H1 (cell line): ENCODE data around the gene TDP2. TPM values are rescaled to one million over a fixed set of nuclear protein-coding genes. Genes with fewer than 3 reads are reported as not detected.

Experiments used
- CTCF ChIA-PET: fragments of 300-600 bp; sonication (Branson Sonifier 250); formaldehyde crosslinking; loops from one replicate; lab custom pipeline; 2021; ENCODE audit not compliant: partially characterized antibody; lab: Charles Lee
- POLR2A ChIA-PET: fragments of 300-600 bp; sonication (Branson Sonifier 250); formaldehyde crosslinking; loops from one replicate; lab custom pipeline; 2021; ENCODE audit warnings: inconsistent platforms; ENCODE audit not compliant: partially characterized antibody; lab: Charles Lee
- DNase-seq, 2 experiments: peaks; one replicate each; pipeline versions ENCODE4 v3.0.0 to v3.0.0-alpha.2; 2010 to 2022; ENCODE audit warnings: low spot score in 2 of 2, low read depth in 1 of 2, mixed read lengths in 1 of 2
- FAIRE-seq: peaks from 2 replicates; lab custom pipeline; 2011; peaks lifted over from hg19 to GRCh38; lab: Jason Lieb, UNC
- H2AFZ ChIP-seq: 2 replicates; pipeline ENCODE4 v1.8.1; 2012; ENCODE audit warnings: low read length, inconsistent platforms
- H2AK5ac ChIP-seq: 2 replicates; pipeline ENCODE4 v1.6.1; 2013; ENCODE audit warnings: low read depth, low read length
- H2BK120ac ChIP-seq: replicated peaks from 2 replicates; pipeline ENCODE3; 2013; ENCODE audit warnings: low read depth, low read length, inconsistent platforms
- H2BK12ac ChIP-seq: 2 replicates; pipeline ENCODE4 v1.6.1; 2013; ENCODE audit warnings: low read depth, low read length
- H2BK15ac ChIP-seq: 2 replicates; pipeline ENCODE4 v1.6.1; 2013; ENCODE audit warnings: low read length
- H2BK20ac ChIP-seq: 2 replicates; pipeline ENCODE4 v1.6.1; 2013; ENCODE audit warnings: low read length
- H2BK5ac ChIP-seq: 2 replicates; pipeline ENCODE4 v1.6.1; 2013; ENCODE audit warnings: low read depth, low read length
- H3K14ac ChIP-seq: 2 replicates; pipeline ENCODE4 v1.6.1; 2013; ENCODE audit warnings: inconsistent platforms; ENCODE audit not compliant: insufficient read length
- H3K18ac ChIP-seq: 2 replicates; pipeline ENCODE4 v1.6.1; 2013; ENCODE audit warnings: low read length; ENCODE audit errors: extremely low read depth
- H3K23ac ChIP-seq: 2 replicates; pipeline ENCODE4 v1.6.1; 2013; ENCODE audit warnings: inconsistent platforms; ENCODE audit not compliant: insufficient read length
- H3K23me2 ChIP-seq: 2 replicates; pipeline ENCODE4 v1.6.1; 2013; ENCODE audit warnings: low read depth, low read length
- H3K27ac ChIP-seq: 2 replicates; pipeline ENCODE4 v1.6.1; 2011; ENCODE audit warnings: low read depth, low read length, inconsistent platforms
- H3K27me3 ChIP-seq, 4 experiments: replicated peaks in 1 of 4; 1 replicate in 1 of 4; 2 replicates in 3 of 4; pipeline versions ENCODE4 v1.6.1 to v1.8.1; 2011 to 2013; ENCODE audit warnings: low read length in 3 of 4, mild to moderate bottlenecking in 3 of 4, inconsistent platforms in 2 of 4, mixed read lengths in 2 of 4, moderate library complexity in 1 of 4; ENCODE audit not compliant: control insufficient read depth in 3 of 4, insufficient read depth in 3 of 4; ENCODE audit errors: extremely low read depth in 1 of 4
- H3K36me3 ChIP-seq, 4 experiments: 2 replicates each; pipeline versions ENCODE4 v1.6.1 to v1.8.1; 2011 to 2013; ENCODE audit warnings: mild to moderate bottlenecking in 4 of 4, low read length in 3 of 4, moderate library complexity in 2 of 4, control low read depth in 1 of 4, inconsistent platforms in 1 of 4; ENCODE audit not compliant: insufficient read depth in 4 of 4, control insufficient read depth in 2 of 4
- H3K4ac ChIP-seq: replicated peaks from 2 replicates; pipeline ENCODE3; 2013; ENCODE audit warnings: low read length, low read depth, mixed read lengths, inconsistent platforms; ENCODE audit not compliant: insufficient read length
- H3K4me1 ChIP-seq, 4 experiments: replicated peaks in 1 of 4; 1 replicate in 1 of 4; 2 replicates in 3 of 4; pipeline versions ENCODE4 v1.6.1 to v1.8.1; 2011 to 2013; ENCODE audit warnings: low read length in 3 of 4, inconsistent platforms in 2 of 4, mixed read lengths in 1 of 4; ENCODE audit not compliant: insufficient read depth in 4 of 4, control insufficient read depth in 3 of 4
- H3K4me2 ChIP-seq, 2 experiments: 2 replicates each; pipeline versions ENCODE4 v1.6.1 to v1.8.1; 2011 to 2013; ENCODE audit warnings: low read depth in 2 of 2, low read length in 2 of 2, control low read depth in 1 of 2, inconsistent platforms in 1 of 2, mild to moderate bottlenecking in 1 of 2; ENCODE audit not compliant: insufficient read depth in 1 of 2
- H3K4me3 ChIP-seq, 4 experiments: fragments of 200-600, 300-600 bp in 1 of 4; sonication (generic), shearing (Covaris generic), sonication (Bioruptor Twin) in 1 of 4; 2 replicates each; pipeline versions ENCODE4 v1.5.1 to v1.8.1; 2011 to 2016; ENCODE audit warnings: low read length in 4 of 4, low read depth in 3 of 4, control low read depth in 2 of 4, inconsistent platforms in 2 of 4, mild to moderate bottlenecking in 2 of 4, mixed read lengths in 1 of 4, moderate library complexity in 1 of 4; ENCODE audit not compliant: insufficient read depth in 2 of 4; ENCODE audit errors: extremely low read depth in 1 of 4
- H3K56ac ChIP-seq: replicated peaks from 2 replicates; pipeline ENCODE3; 2013; ENCODE audit warnings: low read depth, mild to moderate bottlenecking, mixed read lengths, low read length, inconsistent platforms; ENCODE audit not compliant: insufficient read length
- H3K79me1 ChIP-seq: 2 replicates; pipeline ENCODE4 v1.6.1; 2013; ENCODE audit warnings: low read depth, low read length, control low read depth
- H3K79me2 ChIP-seq, 2 experiments: 2 replicates each; pipeline versions ENCODE4 v1.6.1 to v1.8.1; 2012 to 2013; ENCODE audit warnings: low read length in 2 of 2, mild to moderate bottlenecking in 2 of 2, inconsistent platforms in 1 of 2; ENCODE audit not compliant: insufficient read depth in 2 of 2, control insufficient read depth in 1 of 2
- H3K9ac ChIP-seq, 4 experiments: replicated peaks in 1 of 4; 1 replicate in 1 of 4; 2 replicates in 3 of 4; pipeline versions ENCODE4 v1.6.1 to v1.8.1; 2011 to 2013; ENCODE audit warnings: low read depth in 3 of 4, low read length in 3 of 4, control low read depth in 2 of 4, mild to moderate bottlenecking in 2 of 4, moderate library complexity in 2 of 4, inconsistent platforms in 1 of 4; ENCODE audit errors: extremely low read depth in 1 of 4
- H3K9me3 ChIP-seq, 2 experiments: 2 replicates each; pipeline versions ENCODE4 v1.6.1 to v1.8.1; 2012 to 2013; ENCODE audit warnings: mild to moderate bottlenecking in 2 of 2, moderate library complexity in 2 of 2, control low read depth in 1 of 2, inconsistent platforms in 1 of 2, low read depth in 1 of 2, low read length in 1 of 2, mixed read lengths in 1 of 2; ENCODE audit not compliant: insufficient read depth in 2 of 2
- H4K20me1 ChIP-seq, 2 experiments: replicated peaks in 1 of 2; 2 replicates each; pipeline versions ENCODE3 to v1.8.1; 2011 to 2013; ENCODE audit warnings: inconsistent platforms in 2 of 2, low read length in 2 of 2, mild to moderate bottlenecking in 1 of 2; ENCODE audit not compliant: insufficient read depth in 2 of 2, control insufficient read depth in 1 of 2
- H4K5ac ChIP-seq: 2 replicates; pipeline ENCODE4 v1.6.1; 2013; ENCODE audit warnings: low read length, low read depth, mixed read lengths, inconsistent platforms; ENCODE audit not compliant: insufficient read length
- H4K8ac ChIP-seq: 2 replicates; pipeline ENCODE4 v1.8.0; 2013; ENCODE audit warnings: mild to moderate bottlenecking, moderate library complexity, low read length, inconsistent platforms; ENCODE audit not compliant: insufficient read depth; ENCODE audit errors: extremely low read depth
- H4K91ac ChIP-seq: replicated peaks from 2 replicates; pipeline ENCODE3; 2013; ENCODE audit warnings: low read length, mixed read lengths, inconsistent platforms; ENCODE audit not compliant: insufficient read length
- ASH2L ChIP-seq: fragments of 200-600, 300-600 bp; sonication (generic); IDR thresholded peaks from one replicate; pipeline ENCODE4 v1.7.1; 2017; ENCODE audit warnings: low read length
- CHD2 ChIP-seq: IDR thresholded peaks from 2 replicates; pipeline ENCODE4 v1.6.1; 2012; ENCODE audit warnings: low read length, improper control_type of control experiment
- HDAC2 ChIP-seq, 2 experiments: fragments of 300-600 bp in 1 of 2; sonication (generic) in 1 of 2; IDR thresholded peaks; 2 replicates each; pipeline ENCODE4 v1.6.1; 2011 to 2012; ENCODE audit warnings: low read depth in 2 of 2, low read length in 2 of 2, mild to moderate bottlenecking in 2 of 2, moderate library complexity in 2 of 2, borderline replicate concordance in 1 of 2, inconsistent platforms in 1 of 2
- JUN ChIP-seq: IDR thresholded peaks from 2 replicates; pipeline ENCODE4 v1.6.1; 2011; ENCODE audit warnings: low read depth, mild to moderate bottlenecking, improper control_type of control experiment, low read length
- RXRA ChIP-seq: IDR thresholded peaks from 2 replicates; pipeline ENCODE4 v1.6.1; 2011; ENCODE audit warnings: low read depth, mild to moderate bottlenecking, low read length, moderate library complexity; ENCODE audit not compliant: insufficient read depth
- SP4 ChIP-seq: IDR thresholded peaks from 2 replicates; pipeline ENCODE4 v1.6.1; 2012; ENCODE audit warnings: low read length, inconsistent platforms
- TAF1 ChIP-seq: IDR thresholded peaks from 2 replicates; pipeline ENCODE4 v1.6.1; 2011; ENCODE audit warnings: mild to moderate bottlenecking, low read depth, low read length
- WGBS, 2 experiments: shearing (Covaris generic) in 1 of 2; methylation state at CpG; one replicate each; pipeline versions ENCODE4 v1.1.6 to v1.1.7; 2013 to 2015; ENCODE audit warnings: low lambda C conversion rate in 2 of 2, mixed read lengths in 2 of 2, inconsistent platforms in 1 of 2, low coverage in 1 of 2, missing lambda C conversion rate in 1 of 2; ENCODE audit not compliant: insufficient replicate concordance in 2 of 2, insufficient coverage in 1 of 2, insufficient read length in 1 of 2; ENCODE audit errors: extremely low coverage in 1 of 2, missing lambda C conversion rate in 1 of 2; 5-methylcytosine and 5-hydroxymethylcytosine counted together
- polyA plus RNA-seq, 7 experiments: library from polyadenylated mRNA; depleted of rRNA in 3 of 7; stranded (reverse) in 5 of 7; unstranded in 2 of 7; fragments of >200 nt in 5 of 7; fragments of 200-250 nt in 2 of 7; gene quantifications; 1 replicate in 5 of 7; 2 replicates in 1 of 7; 4 replicates in 1 of 7; pipeline versions ENCODE4 v1.2.1 to v1.2.3, GENCODE V29; 2011 to 2013; ENCODE audit warnings: missing spikeins in 2 of 7, mixed read lengths in 2 of 7
- total RNA-seq: library from RNA; stranded (reverse); fragmentation: NEBNext Ultra II Directional; extraction: Animal tissue kit (Norgen Biotek cat#: 25700); gene quantifications from 2 replicates; pipeline ENCODE4 v1.2.1, GENCODE V29; 2021
- TF ChIP-seq, protein P1 (sequence below): IDR thresholded peaks from 2 replicates; pipeline ENCODE4 v1.6.1; 2012; ENCODE audit warnings: low read length, inconsistent platforms

TDP2 gene
- total and polyA plus RNA-seq, 2 of the 8 experiments (the other 6 are each of a cell fraction or from before 2014, with no cell fraction given) = 18.8 to 51.6 TPM

DNA sequence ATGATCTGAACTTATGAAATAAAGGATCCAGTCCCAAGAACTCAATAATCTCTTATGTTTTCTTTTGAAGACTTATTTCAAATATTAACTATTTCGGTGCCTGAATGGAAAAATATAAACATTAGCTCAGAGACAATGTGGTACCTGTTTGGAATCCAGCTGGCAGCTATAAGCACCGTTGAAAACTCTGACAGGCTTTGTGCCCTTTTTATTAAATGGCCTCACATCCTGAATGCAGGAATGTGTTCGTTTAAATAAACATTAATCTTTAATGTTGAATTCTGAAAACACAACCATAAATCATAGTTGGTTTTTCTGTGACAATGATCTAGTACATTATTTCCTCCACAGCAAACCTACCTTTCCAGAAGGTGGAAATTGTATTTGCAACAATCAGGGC lies 16.3 kb downstream of the TDP2 start:
- no peak for DNase-seq
- no peak overlapping the region for H2BK5ac ChIP-seq
- TF ChIP-seq HDAC2 (IDR thresholded peaks at IDR 0.05; ENCODE audit: borderline replicate concordance in 1 of 2, low read depth in 2 of 2, low read length in 2 of 2) = no peak
- TF ChIP-seq SP4 = no peak
- TF ChIP-seq ASH2L = no peak
- TF ChIP-seq CHD2 = no peak
- TF ChIP-seq TAF1 = no peak
- TF ChIP-seq, protein P1, sequence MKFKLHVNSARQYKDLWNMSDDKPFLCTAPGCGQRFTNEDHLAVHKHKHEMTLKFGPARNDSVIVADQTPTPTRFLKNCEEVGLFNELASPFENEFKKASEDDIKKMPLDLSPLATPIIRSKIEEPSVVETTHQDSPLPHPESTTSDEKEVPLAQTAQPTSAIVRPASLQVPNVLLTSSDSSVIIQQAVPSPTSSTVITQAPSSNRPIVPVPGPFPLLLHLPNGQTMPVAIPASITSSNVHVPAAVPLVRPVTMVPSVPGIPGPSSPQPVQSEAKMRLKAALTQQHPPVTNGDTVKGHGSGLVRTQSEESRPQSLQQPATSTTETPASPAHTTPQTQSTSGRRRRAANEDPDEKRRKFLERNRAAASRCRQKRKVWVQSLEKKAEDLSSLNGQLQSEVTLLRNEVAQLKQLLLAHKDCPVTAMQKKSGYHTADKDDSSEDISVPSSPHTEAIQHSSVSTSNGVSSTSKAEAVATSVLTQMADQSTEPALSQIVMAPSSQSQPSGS = no peak
- TF ChIP-seq JUN = no peak
- TF ChIP-seq RXRA = no peak
- TF ChIP-seq, all 59 proteins: peak for 0
- 89% methylated on average over 3 of the region's 3 CpGs; no CpG with 5 or more reads in 1 of the 2 experiments for WGBS, 2 experiments
- H3K79me1 ChIP-seq = no peaks in the 10 kb centered on the region
- H3K23me2 ChIP-seq = peaks cover 5% of the 10 kb centered on the region
- no peak overlapping the region for H3K14ac ChIP-seq
- no peaks in the 10 kb centered on the region; a peak in 1 of 7 replicates for H3K27me3 ChIP-seq
- no peaks in the 10 kb centered on the region for H4K20me1 ChIP-seq
- no peak overlapping the region for H2BK15ac ChIP-seq
- no peak overlapping the region for H2BK120ac ChIP-seq
- H4K91ac ChIP-seq = no peak overlapping the region
- ChIA-PET CTCF (no interaction called here), POLR2A (interaction anchor here (0.9 to 2.1 kb wide), 3 partner anchors 9 to 16 kb away, joined by 3 to 9 read pairs (median 3); partner anchors contain the start of genes ACOT13 and TDP2)
- no peak overlapping the region for H3K56ac ChIP-seq
- H4K5ac ChIP-seq = no peak overlapping the region
- H4K8ac ChIP-seq = no peak overlapping the region
- no peak overlapping the region for H3K18ac ChIP-seq
- no peak overlapping the region for H3K9ac ChIP-seq
- H3K4me1 ChIP-seq = no peaks in the 10 kb centered on the region
- no peak overlapping the region for H2BK12ac ChIP-seq
- no peak overlapping the region for H3K4ac ChIP-seq
- H2AK5ac ChIP-seq = no peak overlapping the region
- H2BK20ac ChIP-seq = no peak overlapping the region
- H3K4me3 ChIP-seq = no peak overlapping the region
- peaks cover 10 to 47% (median 23%) of the 10 kb centered on the region in 4 experiments; a peak in 7 of 8 replicates for H3K36me3 ChIP-seq
- FAIRE-seq = no peak
- no peak overlapping the region for H2AFZ ChIP-seq
- no peak overlapping the region for H3K27ac ChIP-seq
- peaks cover 0 to 3% of the 10 kb centered on the region in 2 experiments; a peak in 1 of 4 replicates for H3K79me2 ChIP-seq
- no peaks in the 10 kb centered on the region for H3K9me3 ChIP-seq
- no peak overlapping the region for H3K23ac ChIP-seq
- no peak overlapping the region for H3K4me2 ChIP-seq
